Fibroblast of peridontal ligament (primary cell): ENCODE measurements around the gene RAB24.

Experiments
- DNase-seq: peaks from one replicate; pipeline ENCODE4 v3.0.0-alpha.2; 2010; ENCODE audit errors: extremely low read depth

RAB24 gene

GRCh38 chr5:177333420-177334154, 30.1 kb upstream of the RAB24 start:
- no peak for DNase-seq

- DNase-seq = no peak
These were observed 29.4 kb upstream of the RAB24 start for GRCh38 chr5:177332896-177333260.

- DNase-seq = no peak
These were observed 28.7 kb upstream of the RAB24 start for GRCh38 chr5:177332031-177332895.

- DNase-seq = no peak
These were observed 27.7 kb upstream of the RAB24 start for GRCh38 chr5:177330991-177331842.

- no peak for DNase-seq
These were observed 26.4 kb upstream of the RAB24 start for GRCh38 chr5:177329883-177330282.

- DNase-seq = no peak
These were observed 25.2 kb upstream of the RAB24 start for GRCh38 chr5:177328545-177329231.

DNA sequence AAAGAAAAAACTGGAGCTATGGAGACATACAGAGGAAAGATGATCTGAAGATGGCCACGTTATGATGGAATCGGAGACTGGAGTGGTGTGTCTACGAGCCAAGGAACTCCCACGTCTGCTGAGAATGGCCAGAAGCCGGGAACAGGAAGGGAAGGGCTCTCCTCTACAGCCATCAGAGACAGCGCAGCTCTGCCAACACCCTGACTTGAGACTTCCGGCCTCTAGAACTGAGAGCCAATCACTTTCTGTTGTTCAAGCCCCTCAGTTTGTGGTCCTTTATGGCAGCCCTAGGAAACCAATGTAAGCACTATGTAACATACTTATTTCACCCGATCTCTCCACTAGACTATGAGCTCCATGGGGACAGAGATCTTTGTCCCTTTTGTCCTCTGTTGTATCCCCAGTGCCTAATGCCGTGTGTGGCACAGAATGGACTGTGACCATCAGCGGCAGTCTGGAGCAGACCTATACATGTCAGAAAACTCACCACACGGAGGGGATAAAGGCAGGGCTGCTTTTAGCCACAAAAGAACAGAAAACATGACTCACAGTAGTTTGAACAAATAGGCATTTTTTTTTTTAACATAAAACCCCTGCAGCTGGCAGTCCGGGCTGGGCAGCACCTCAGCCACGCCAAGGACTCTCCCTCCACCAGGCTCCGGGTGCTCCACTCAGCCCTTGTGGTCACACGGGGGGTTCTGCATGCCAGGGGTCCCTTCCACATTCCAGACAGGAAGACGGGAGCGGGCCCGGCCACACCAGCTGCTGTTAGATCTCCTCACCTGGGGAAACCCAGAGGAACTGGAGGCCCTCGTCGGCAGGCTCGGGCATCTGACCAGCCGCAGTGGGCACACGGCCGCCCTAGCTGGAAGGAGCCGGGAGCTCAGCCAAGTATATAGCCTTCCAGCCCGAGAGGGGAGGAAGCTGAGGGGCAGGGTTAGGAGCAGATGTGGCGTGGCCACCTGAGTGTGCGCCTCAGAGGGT, 24.3 kb upstream of the RAB24 start:
- peak; percentile 10 for DNase-seq

- DNase-seq = no peak
These were observed 22.4 kb upstream of the RAB24 start for GRCh38 chr5:177325868-177326381.

- DNase-seq = no peak
These were observed 17.4 kb upstream of the RAB24 start for GRCh38 chr5:177320879-177321278.

GRCh38 chr5:177319913-177320588, 16.5 kb upstream of the RAB24 start:
- no peak for DNase-seq

- peak; percentile 84 for DNase-seq
These were observed 14.4 kb upstream of the RAB24 start for GRCh38 chr5:177317959-177318377.

DNA sequence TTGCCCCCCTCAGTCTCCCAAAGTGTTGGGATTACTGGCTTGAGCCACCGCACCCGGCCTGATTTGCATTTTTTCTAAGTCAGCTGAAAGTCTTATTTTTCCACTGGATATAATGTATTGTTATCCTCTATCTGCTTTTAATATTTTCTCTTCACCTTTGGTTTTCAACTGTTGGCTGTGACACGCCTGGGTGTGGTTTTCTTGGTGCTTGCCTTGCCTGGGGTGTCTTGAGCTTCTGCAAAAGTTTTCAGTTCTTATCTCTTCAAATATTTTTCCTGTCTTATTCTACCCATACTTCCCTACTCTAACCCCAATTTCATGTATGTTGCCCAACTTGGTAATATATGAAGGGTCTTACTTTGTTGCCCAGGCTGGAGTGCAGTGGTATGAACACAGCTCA, 12.5 kb upstream of the RAB24 start:
- DNase-seq = no peak

DNA sequence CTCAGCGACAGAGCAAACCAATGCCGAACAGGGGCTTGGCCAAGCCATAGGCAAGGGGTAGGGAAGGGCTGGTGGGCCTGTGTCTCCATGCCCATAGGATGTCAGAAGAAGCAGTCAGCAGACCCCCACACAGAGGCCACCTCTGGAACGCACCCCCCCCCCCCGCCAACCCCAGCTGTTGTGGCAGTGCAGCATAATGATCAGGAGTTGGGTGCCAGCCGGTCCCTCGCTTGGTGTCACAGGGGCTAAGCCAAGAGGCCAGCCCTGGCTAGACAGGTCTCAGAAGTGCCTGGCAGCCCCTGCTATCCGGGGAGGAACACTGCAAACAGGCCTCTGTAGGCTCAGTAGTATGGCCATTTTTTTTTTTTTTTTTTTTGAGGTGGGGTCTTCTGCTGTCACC, 11.9 kb upstream of the RAB24 start:
- no peak for DNase-seq

DNA sequence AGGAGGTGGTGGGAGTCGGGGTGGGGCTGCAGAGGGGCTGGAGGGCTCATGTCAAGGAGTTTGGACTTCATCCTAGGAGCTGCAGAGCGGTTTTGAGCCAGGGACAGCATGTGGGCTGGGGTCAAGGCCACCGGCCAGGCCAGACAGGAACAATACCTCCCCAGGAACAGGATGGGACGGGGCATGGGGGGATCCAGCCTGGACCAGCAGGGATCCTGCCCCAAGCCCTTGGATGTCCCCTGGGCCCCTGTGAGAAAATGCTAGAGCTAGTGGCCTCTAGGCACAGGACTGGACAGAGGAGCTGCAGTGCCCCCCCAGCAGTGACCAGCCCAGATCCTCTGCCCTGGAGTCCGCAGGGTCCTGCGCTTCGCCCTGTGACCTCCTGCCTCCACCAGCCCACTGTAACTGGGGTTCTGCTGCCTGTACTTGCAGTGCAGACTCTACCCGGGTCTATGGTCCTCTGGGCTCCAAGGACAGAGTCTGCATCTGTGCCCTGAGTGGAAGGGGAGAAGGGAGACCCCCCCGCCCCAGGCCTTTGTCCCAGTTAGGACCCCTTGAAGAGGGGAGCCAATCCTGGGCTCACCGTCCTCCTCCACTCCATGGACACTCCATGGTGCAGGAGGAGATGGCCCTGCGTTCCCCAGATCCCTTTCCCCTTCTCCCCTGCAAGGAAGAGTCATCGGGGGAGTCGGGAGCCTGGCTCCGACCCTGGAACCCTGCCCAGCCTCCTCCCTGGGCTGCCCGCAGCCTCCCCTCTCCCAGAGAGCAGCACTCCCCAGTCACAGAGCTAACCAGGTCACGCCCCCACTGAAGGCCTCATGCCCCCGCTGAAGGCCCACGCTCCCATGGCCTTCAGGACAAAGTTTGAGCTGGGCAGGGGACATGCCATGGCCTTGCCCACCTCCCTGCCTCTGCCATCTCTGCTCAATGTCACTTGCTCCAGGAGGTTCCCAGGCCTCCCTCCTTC, 11.1 kb upstream of the RAB24 start:
- no peak for DNase-seq

DNA sequence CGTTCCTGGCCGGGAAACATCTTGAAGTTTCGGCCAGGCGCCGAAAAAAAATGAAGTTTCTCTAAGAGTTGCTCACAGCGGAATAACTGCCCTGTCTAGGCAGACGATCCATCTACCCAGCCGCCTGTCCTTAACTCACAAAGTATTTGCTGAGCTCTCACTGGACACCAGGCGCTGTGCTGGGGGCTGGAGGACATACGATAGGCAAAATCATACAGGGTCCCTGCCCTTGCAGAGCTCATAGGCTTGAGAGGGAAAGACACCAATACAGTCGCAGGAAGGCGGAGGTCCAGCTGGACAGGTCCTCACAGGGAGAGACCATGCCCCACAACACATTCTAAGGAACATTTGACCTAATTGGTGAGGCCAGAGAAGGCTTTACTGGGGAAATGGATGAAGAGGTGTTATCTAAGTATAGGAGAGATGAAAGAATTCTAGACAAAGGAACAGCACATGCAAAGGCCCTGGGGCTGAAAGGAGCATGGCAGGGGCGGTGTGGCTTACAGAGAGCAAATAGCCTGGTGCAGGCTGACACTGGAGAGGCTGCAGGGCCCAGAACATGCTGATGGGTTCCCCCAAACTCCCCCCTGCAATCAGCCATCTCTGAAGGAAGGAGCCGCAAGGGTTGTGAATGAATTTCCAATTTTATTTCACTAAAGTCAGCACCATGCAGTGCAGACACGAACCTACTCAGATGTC, 10.2 kb upstream of the RAB24 start:
- DNase-seq = no peak

GRCh38 chr5:177312649-177313181, 9.2 kb upstream of the RAB24 start:
- peak; percentile 9 for DNase-seq
